ENCODE results near the gene SEMA3D. TPM values are rescaled to one million over a fixed set of nuclear protein-coding genes. Genes with fewer than 3 reads are reported as not detected.

Gene SEMA3D
- total and polyA plus RNA-seq, 9 of the 15 experiments (the other 6 are each of a cell fraction or from before 2014, with no cell fraction given), result 0.01 to 0.10 (median 0.04) TPM; not detected in 1

DNA sequence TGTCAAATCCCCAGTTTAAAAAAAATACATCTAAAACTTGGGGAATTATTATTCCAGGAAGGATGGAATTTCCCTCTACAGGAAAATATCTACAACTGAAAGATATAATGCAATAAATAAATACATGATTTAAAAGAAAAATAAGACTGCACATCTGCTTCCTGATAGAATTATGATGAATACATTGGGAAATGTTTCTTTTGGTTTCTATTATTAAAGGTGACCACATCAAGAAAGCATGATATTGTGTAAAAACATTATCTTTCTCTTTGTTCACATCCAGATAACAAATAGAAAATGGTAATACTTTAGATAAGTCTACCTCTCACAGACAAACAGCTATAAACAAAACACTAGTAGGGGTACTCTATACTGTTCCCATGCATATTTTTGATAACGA is 19.2 kb downstream of the SEMA3D start (continued):
- TF ChIP-seq RB1 (IDR thresholded peaks at IDR 0.05; ENCODE audit: low read depth) (no peak), CBX2 (IDR thresholded peaks at IDR 0.05; ENCODE audit: insufficient read depth, low read length, poor library complexity, severe bottlenecking) (no peak), ZNF436 (CRISPR knock-in tag; IDR thresholded peaks at IDR 0.05) (no peak), IRF9 (tag; IDR thresholded peaks at IDR 0.05) (no peak), CBX5 (IDR thresholded peaks at IDR 0.05; ENCODE audit: borderline replicate concordance, low read depth) (no peak), ZKSCAN3 (CRISPR knock-in tag; IDR thresholded peaks at IDR 0.05) (no peak), CTCFL (IDR thresholded peaks at IDR 0.05; ENCODE audit: borderline replicate concordance, insufficient read depth, low read depth, low read length, poor library complexity, severe bottlenecking) (no peak), ZNF79 (CRISPR knock-in tag; IDR thresholded peaks at IDR 0.05; ENCODE audit: low read depth) (no peak), ZNF232 (CRISPR knock-in tag; IDR thresholded peaks at IDR 0.05) (no peak), TRIM28 (IDR thresholded peaks at IDR 0.05) (no peak)
- TF ChIP-seq, protein P1, sequence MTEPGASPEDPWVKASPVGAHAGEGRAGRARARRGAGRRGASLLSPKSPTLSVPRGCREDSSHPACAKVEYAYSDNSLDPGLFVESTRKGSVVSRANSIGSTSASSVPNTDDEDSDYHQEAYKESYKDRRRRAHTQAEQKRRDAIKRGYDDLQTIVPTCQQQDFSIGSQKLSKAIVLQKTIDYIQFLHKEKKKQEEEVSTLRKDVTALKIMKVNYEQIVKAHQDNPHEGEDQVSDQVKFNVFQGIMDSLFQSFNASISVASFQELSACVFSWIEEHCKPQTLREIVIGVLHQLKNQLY (CRISPR knock-in tag; conservative IDR thresholded peaks at IDR 0.05), result no peak
- TF ChIP-seq, protein P2, sequence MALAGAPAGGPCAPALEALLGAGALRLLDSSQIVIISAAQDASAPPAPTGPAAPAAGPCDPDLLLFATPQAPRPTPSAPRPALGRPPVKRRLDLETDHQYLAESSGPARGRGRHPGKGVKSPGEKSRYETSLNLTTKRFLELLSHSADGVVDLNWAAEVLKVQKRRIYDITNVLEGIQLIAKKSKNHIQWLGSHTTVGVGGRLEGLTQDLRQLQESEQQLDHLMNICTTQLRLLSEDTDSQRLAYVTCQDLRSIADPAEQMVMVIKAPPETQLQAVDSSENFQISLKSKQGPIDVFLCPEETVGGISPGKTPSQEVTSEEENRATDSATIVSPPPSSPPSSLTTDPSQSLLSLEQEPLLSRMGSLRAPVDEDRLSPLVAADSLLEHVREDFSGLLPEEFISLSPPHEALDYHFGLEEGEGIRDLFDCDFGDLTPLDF (CRISPR knock-in tag; IDR thresholded peaks at IDR 0.05), result no peak

Data from K562 (cell line).